HepG2 (cell line): ENCODE results near the gene SORBS2. TPM values are rescaled to one million over a fixed set of nuclear protein-coding genes. Genes with fewer than 3 reads are reported as not detected.

Source experiments
- ATAC-seq: fragments of 200-7000 bp; cut with Tn5 transposase; 3 replicates; pipeline ENCODE4 v1.9.1; 2020; ENCODE audit warnings: mild to moderate bottlenecking, moderate library complexity
- BruUV-seq: library from RNA; stranded (reverse); fragments of 400-500 nt; replicated peaks from 2 replicates; lab custom pipeline; 2021; lab: Mats Ljungman, UMichigan
- CTCF ChIA-PET: fragments of 300-600 bp; formaldehyde crosslinking; extraction: SDS; loops from one replicate; lab custom pipeline; 2021; ENCODE audit warnings: low total read pairs, inconsistent platforms, low intra/inter-chr PET ratio; lab: Yijun Ruan, JAX
- POLR2A ChIA-PET: fragments of 350-600 bp; sonication (Branson Sonifier 250); formaldehyde crosslinking; loops from one replicate; lab custom pipeline; 2020; ENCODE audit warnings: antibody characterized with exemption, inconsistent platforms; lab: Yijun Ruan, JAX
- DNase-seq: peaks from one replicate; pipeline ENCODE4 v3.0.0-alpha.2; 2015; ENCODE audit warnings: low spot score
- FAIRE-seq: peaks from 3 replicates; lab custom pipeline; 2011; peaks lifted over from hg19 to GRCh38; lab: Jason Lieb, UNC
- H2AFZ ChIP-seq: one replicate; pipeline ENCODE4 v1.6.1; 2011; ENCODE audit warnings: low read length, inconsistent platforms
- H3K27ac ChIP-seq: fragments of 300-600 bp; 3 replicates; pipeline ENCODE4 v1.8.0; 2011; ENCODE audit warnings: mixed run types, mild to moderate bottlenecking, mixed read lengths, low read length, inconsistent platforms; ENCODE audit not compliant: insufficient read depth; ENCODE audit errors: extremely low read length
- H3K27me3 ChIP-seq, 2 experiments: fragments of 200-600 bp in 1 of 2; 2 replicates in 1 of 2; 3 replicates in 1 of 2; pipeline versions ENCODE4 v1.6.0 to v1.8.0; 2011; ENCODE audit warnings: low read length in 2 of 2, mild to moderate bottlenecking in 2 of 2, moderate library complexity in 2 of 2, inconsistent platforms in 1 of 2; ENCODE audit not compliant: insufficient read depth in 2 of 2, control insufficient read depth in 1 of 2
- H3K36me3 ChIP-seq, 2 experiments: fragments of 200-600 bp in 1 of 2; replicated peaks in 1 of 2; 2 replicates in 1 of 2; 3 replicates in 1 of 2; pipeline versions ENCODE4 v1.5.1 to v1.8.0; 2011; ENCODE audit warnings: low read length in 2 of 2, inconsistent platforms in 1 of 2; ENCODE audit not compliant: insufficient read depth in 2 of 2, control insufficient read depth in 1 of 2
- H3K4me1 ChIP-seq: 2 replicates; pipeline ENCODE4 v1.5.1; 2012; ENCODE audit warnings: low read length, inconsistent platforms; ENCODE audit not compliant: insufficient read depth
- H3K4me2 ChIP-seq: 2 replicates; pipeline ENCODE4 v1.6.0; 2011; ENCODE audit warnings: low read depth, low read length, inconsistent platforms
- H3K4me3 ChIP-seq, 3 experiments: fragments of 200-600 bp in 1 of 3; sonication (generic), shearing (Covaris generic) in 1 of 3; replicated peaks in 1 of 3; 2 replicates each; pipeline ENCODE4 v1.5.1; 2011 to 2016; ENCODE audit warnings: low read length in 3 of 3, inconsistent platforms in 2 of 3, low read depth in 2 of 3, mild to moderate bottlenecking in 2 of 3, control low read depth in 1 of 3, mixed read lengths in 1 of 3; ENCODE audit not compliant: insufficient read depth in 1 of 3
- H3K79me2 ChIP-seq: one replicate; pipeline ENCODE4 v1.6.1; 2011; ENCODE audit warnings: low read length, inconsistent platforms; ENCODE audit not compliant: insufficient read depth
- H3K9ac ChIP-seq: 2 replicates; pipeline ENCODE4 v1.6.0; 2011; ENCODE audit warnings: mild to moderate bottlenecking, low read depth, low read length, inconsistent platforms; ENCODE audit not compliant: insufficient read depth
- H3K9me3 ChIP-seq: 2 replicates; pipeline ENCODE4 v1.5.1; 2012; ENCODE audit warnings: mild to moderate bottlenecking, low read length
- H4K20me1 ChIP-seq: 2 replicates; pipeline ENCODE4 v1.6.0; 2011; ENCODE audit warnings: inconsistent platforms, mild to moderate bottlenecking, low read length, moderate library complexity; ENCODE audit not compliant: insufficient read depth
- FOSL2 ChIP-seq: sonication (generic); formaldehyde crosslinking; IDR thresholded peaks from 2 replicates; pipeline ENCODE4 v1.4.0; 2020; ENCODE audit warnings: missing genetic modification reagents
- SATB2 ChIP-seq: sonication (generic); formaldehyde crosslinking; IDR thresholded peaks from 2 replicates; pipeline ENCODE4 v1.5.0; 2020; ENCODE audit warnings: missing genetic modification reagents
- ZBTB21 ChIP-seq: sonication (generic); formaldehyde crosslinking; IDR thresholded peaks from 2 replicates; pipeline ENCODE4 v1.4.0; 2020; ENCODE audit warnings: missing genetic modification reagents
- ZBTB43 ChIP-seq: sonication (generic); formaldehyde crosslinking; conservative IDR thresholded peaks from 2 replicates; pipeline ENCODE4 v1.4.0; 2020; ENCODE audit warnings: missing genetic modification reagents
- WGBS: methylation state at CpG from one replicate; pipeline ENCODE4 v1.1.6; 2017; ENCODE audit warnings: low lambda C conversion rate; 5-methylcytosine and 5-hydroxymethylcytosine counted together
- in situ Hi-C: cut with HindIII; loops from 2 replicates; pipeline ENCODE4 v1.10.0; 2017; ENCODE audit warnings: low pct_unique_long_range_greater_than_20kb; ENCODE audit not compliant: extremely low pct_ligation_motif_present
- intact Hi-C: fragments of 100-400 bp; cut with micrococcal nuclease; formaldehyde crosslinking; loops from one replicate; pipeline ENCODE4 v1.10.0; 2022; ENCODE audit not compliant: unreplicated experiment
- polyA plus RNA-seq, 8 experiments: library from polyadenylated mRNA; depleted of rRNA in 3 of 8; stranded (reverse) in 7 of 8; unstranded in 1 of 8; fragments of >200 nt; fragmentation: Illumina TruSeq in 4 of 8; extraction: Trizol in 4 of 8; gene quantifications; 2 replicates each; pipeline versions ENCODE4 v1.2.1 to v1.2.3, GENCODE V29; 2011 to 2016; ENCODE audit warnings: low read depth in 4 of 8, missing spikeins in 1 of 8, mixed read lengths in 1 of 8; ENCODE audit not compliant: insufficient read depth in 1 of 8
- total RNA-seq, 5 experiments: library from RNA; depleted of rRNA; stranded (reverse); fragments of >200 nt; fragmentation: Illumina TruSeq; extraction: Trizol; gene quantifications; 2 replicates each; pipeline ENCODE4 v1.2.3, GENCODE V29; 2016; ENCODE audit warnings: low read depth in 1 of 5
- TF ChIP-seq, protein P1 (sequence below): sonication (generic); formaldehyde crosslinking; IDR thresholded peaks from 2 replicates; pipeline ENCODE4 v1.5.0; 2020; ENCODE audit warnings: missing genetic modification reagents, mild to moderate bottlenecking, borderline replicate concordance
- TF ChIP-seq, protein P2 (sequence below): sonication (generic); formaldehyde crosslinking; IDR thresholded peaks from 2 replicates; pipeline ENCODE4 v1.8.0; 2022; ENCODE audit warnings: mild to moderate bottlenecking, missing genetic modification reagents, moderate library complexity
- TF ChIP-seq, protein P3 (sequence below): sonication (generic); formaldehyde crosslinking; IDR thresholded peaks from 2 replicates; pipeline ENCODE4 v1.4.0; 2020; ENCODE audit warnings: missing genetic modification reagents
- TF ChIP-seq, protein P4 (sequence below): sonication (generic); formaldehyde crosslinking; IDR thresholded peaks from 2 replicates; pipeline ENCODE4 v1.8.0; 2022; ENCODE audit warnings: mild to moderate bottlenecking, missing genetic modification reagents, moderate library complexity
- TF ChIP-seq, protein P5 (sequence below): sonication (generic); formaldehyde crosslinking; IDR thresholded peaks from 2 replicates; pipeline ENCODE4 v1.5.1; 2020; ENCODE audit warnings: mild to moderate bottlenecking, missing genetic modification reagents, moderate library complexity

Gene SORBS2
- total and polyA plus RNA-seq, 2 of the 13 experiments (the other 11 are each of a cell fraction or from before 2014, with no cell fraction given): 25.0 to 80.5 TPM

- peaks cover 15% of the 10 kb centered on the region for H3K79me2 ChIP-seq
- ATAC-seq (no peak), FAIRE-seq (no peak), DNase-seq (no peak)
- intact Hi-C loops: no loop called here
- in situ Hi-C loops: no loop called here
- peaks cover 1 to 4% of the 10 kb centered on the region in 2 experiments; a peak in 2 of 5 replicates for H3K36me3 ChIP-seq
- POLR2A ChIA-PET: interaction anchor here (1.1 to 1.3 kb wide), 2 partner anchors 21 to 30 kb away, joined by 3 read pairs; no protein-coding TSS in a partner anchor
- H4K20me1 ChIP-seq: no peaks in the 10 kb centered on the region; the same call in 1 of the 2 replicates
- H3K27ac ChIP-seq: no peak overlapping the region
- CTCF ChIA-PET: no interaction called here
- H3K9me3 ChIP-seq: no peaks in the 10 kb centered on the region
- H2AFZ ChIP-seq: no peak overlapping the region
- H3K4me2 ChIP-seq: no peak overlapping the region
- WGBS: 100% methylated on average over 2 of the region's 8 CpGs
- H3K4me1 ChIP-seq: peaks cover 67% of the 10 kb centered on the region
- H3K4me3 ChIP-seq: no peak overlapping the region
- no TSS peak for BruUV-seq
- TF ChIP-seq ZBTB43 (CRISPR knock-in tag) (0 out of 2 replicates have a peak, but pooled peaks have one; percentile 18), FOSL2 (CRISPR knock-in tag) (0 out of 2 replicates have a peak, but pooled peaks have one; percentile 6), ZBTB21 (CRISPR knock-in tag) (no peak), SATB2 (CRISPR knock-in tag) (no peak)
- TF ChIP-seq, protein P1, sequence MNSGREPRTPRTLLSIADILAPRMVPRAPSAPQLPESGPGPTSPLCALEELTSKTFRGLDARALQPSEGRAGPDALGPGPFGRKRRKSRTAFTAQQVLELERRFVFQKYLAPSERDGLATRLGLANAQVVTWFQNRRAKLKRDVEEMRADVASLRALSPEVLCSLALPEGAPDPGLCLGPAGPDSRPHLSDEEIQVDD: no peak
- TF ChIP-seq, protein P2, sequence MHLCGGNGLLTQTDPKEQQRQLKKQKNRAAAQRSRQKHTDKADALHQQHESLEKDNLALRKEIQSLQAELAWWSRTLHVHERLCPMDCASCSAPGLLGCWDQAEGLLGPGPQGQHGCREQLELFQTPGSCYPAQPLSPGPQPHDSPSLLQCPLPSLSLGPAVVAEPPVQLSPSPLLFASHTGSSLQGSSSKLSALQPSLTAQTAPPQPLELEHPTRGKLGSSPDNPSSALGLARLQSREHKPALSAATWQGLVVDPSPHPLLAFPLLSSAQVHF (CRISPR knock-in tag): no peak
- TF ChIP-seq, protein P3, sequence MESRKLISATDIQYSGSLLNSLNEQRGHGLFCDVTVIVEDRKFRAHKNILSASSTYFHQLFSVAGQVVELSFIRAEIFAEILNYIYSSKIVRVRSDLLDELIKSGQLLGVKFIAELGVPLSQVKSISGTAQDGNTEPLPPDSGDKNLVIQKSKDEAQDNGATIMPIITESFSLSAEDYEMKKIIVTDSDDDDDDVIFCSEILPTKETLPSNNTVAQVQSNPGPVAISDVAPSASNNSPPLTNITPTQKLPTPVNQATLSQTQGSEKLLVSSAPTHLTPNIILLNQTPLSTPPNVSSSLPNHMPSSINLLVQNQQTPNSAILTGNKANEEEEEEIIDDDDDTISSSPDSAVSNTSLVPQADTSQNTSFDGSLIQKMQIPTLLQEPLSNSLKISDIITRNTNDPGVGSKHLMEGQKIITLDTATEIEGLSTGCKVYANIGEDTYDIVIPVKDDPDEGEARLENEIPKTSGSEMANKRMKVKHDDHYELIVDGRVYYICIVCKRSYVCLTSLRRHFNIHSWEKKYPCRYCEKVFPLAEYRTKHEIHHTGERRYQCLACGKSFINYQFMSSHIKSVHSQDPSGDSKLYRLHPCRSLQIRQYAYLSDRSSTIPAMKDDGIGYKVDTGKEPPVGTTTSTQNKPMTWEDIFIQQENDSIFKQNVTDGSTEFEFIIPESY: peak; percentile 80
- TF ChIP-seq, protein P4, sequence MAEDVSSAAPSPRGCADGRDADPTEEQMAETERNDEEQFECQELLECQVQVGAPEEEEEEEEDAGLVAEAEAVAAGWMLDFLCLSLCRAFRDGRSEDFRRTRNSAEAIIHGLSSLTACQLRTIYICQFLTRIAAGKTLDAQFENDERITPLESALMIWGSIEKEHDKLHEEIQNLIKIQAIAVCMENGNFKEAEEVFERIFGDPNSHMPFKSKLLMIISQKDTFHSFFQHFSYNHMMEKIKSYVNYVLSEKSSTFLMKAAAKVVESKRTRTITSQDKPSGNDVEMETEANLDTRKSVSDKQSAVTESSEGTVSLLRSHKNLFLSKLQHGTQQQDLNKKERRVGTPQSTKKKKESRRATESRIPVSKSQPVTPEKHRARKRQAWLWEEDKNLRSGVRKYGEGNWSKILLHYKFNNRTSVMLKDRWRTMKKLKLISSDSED (CRISPR knock-in tag): no peak
- TF ChIP-seq, protein P5, sequence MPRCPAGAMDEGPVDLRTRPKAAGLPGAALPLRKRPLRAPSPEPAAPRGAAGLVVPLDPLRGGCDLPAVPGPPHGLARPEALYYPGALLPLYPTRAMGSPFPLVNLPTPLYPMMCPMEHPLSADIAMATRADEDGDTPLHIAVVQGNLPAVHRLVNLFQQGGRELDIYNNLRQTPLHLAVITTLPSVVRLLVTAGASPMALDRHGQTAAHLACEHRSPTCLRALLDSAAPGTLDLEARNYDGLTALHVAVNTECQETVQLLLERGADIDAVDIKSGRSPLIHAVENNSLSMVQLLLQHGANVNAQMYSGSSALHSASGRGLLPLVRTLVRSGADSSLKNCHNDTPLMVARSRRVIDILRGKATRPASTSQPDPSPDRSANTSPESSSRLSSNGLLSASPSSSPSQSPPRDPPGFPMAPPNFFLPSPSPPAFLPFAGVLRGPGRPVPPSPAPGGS: no peak
- H3K27me3 ChIP-seq: no peaks in the 10 kb centered on the region
- H3K9ac ChIP-seq: no peak overlapping the region
Observed at GRCh38 chr4:185742766-185743165, 69.2 kb downstream of the SORBS2 start.
